RWPE2 (cell line): ENCODE measurements around the gene CTAGE15.
A peak's percentile ranks its signal among the peaks of the same experiment; 100 is the strongest.
"Not testable (repeated sequence)": the region's sequence is repeated elsewhere in the genome, so short reads cannot be mapped to it uniquely, and the experiment has no call there.

Source experiments
- ATAC-seq: fragments of 200-7000 bp; cut with Tn5 transposase; 3 replicates; pipeline ENCODE4 v1.9.1; 2021; ENCODE audit warnings: low read depth
- DNase-seq: peaks from one replicate; pipeline ENCODE4 v3.0.0-alpha.2; 2020; ENCODE audit warnings: low spot score
- H3K27ac ChIP-seq: fragments of 450-650 bp; 2 replicates; pipeline ENCODE4 v1.5.1; 2017; ENCODE audit warnings: mild to moderate bottlenecking; ENCODE audit not compliant: poor library complexity, severe bottlenecking
- H3K27me3 ChIP-seq: fragments of 250-450 bp; sonication (Bioruptor Pico); 2 replicates; pipeline ENCODE4 v1.5.1; 2021; ENCODE audit warnings: mild to moderate bottlenecking, moderate library complexity; ENCODE audit not compliant: insufficient read depth, poor library complexity, severe bottlenecking
- H3K36me3 ChIP-seq: fragments of 250-450 bp; sonication (Bioruptor Pico); 2 replicates; pipeline ENCODE4 v1.5.1; 2020; ENCODE audit warnings: low read depth, mild to moderate bottlenecking, moderate library complexity
- H3K4me1 ChIP-seq: fragments of 250-450 bp; sonication (Bioruptor Pico); 2 replicates; pipeline ENCODE4 v1.5.1; 2021; ENCODE audit warnings: mild to moderate bottlenecking, moderate library complexity; ENCODE audit not compliant: insufficient read depth, poor library complexity, severe bottlenecking
- H3K4me3 ChIP-seq: fragments of 250-450 bp; sonication (Bioruptor Pico); 2 replicates; pipeline ENCODE4 v1.5.1; 2021; ENCODE audit warnings: mild to moderate bottlenecking, moderate library complexity; ENCODE audit not compliant: severe bottlenecking
- H3K9me3 ChIP-seq: fragments of 250-450 bp; sonication (Bioruptor Pico); 2 replicates; pipeline ENCODE4 v1.5.1; 2021; ENCODE audit warnings: mild to moderate bottlenecking, moderate library complexity; ENCODE audit not compliant: severe bottlenecking

Gene CTAGE15

GRCh38 chr7:143571501-143571900 is at the start of gene CTAGE15:
TSS of gene CTAGE15 (plus strand) at chr7:143571801. CDS start at chr7:143571818, 17 bp downstream.
- H3K27me3 ChIP-seq, H3K27ac ChIP-seq, H3K9me3 ChIP-seq, DNase-seq, H3K36me3 ChIP-seq, H3K4me3 ChIP-seq, H3K4me1 ChIP-seq, ATAC-seq: not testable (repeated sequence)

GRCh38 chr7:143522309-143522916 is 49.2 kb upstream of the CTAGE15 start:
- H3K4me1 ChIP-seq, result peaks cover 15% of the 10 kb centered on the region
- DNase-seq, H3K4me3 ChIP-seq, H3K9me3 ChIP-seq, H3K27me3 ChIP-seq, H3K36me3 ChIP-seq, H3K27ac ChIP-seq: not testable (repeated sequence)
- ATAC-seq, result peak; percentile 97

- not testable (repeated sequence) for H3K36me3 ChIP-seq, H3K4me1 ChIP-seq, H3K27me3 ChIP-seq, H3K27ac ChIP-seq, ATAC-seq, H3K4me3 ChIP-seq, H3K9me3 ChIP-seq, DNase-seq
Measured at GRCh38 chr7:143531169-143531926, 40.3 kb upstream of the CTAGE15 start.

GRCh38 chr7:143531932-143532331 is 39.7 kb upstream of the CTAGE15 start:
- not testable (repeated sequence) for H3K27me3 ChIP-seq, H3K36me3 ChIP-seq, ATAC-seq, H3K4me3 ChIP-seq, H3K27ac ChIP-seq, H3K9me3 ChIP-seq, H3K4me1 ChIP-seq, DNase-seq

GRCh38 chr7:143533213-143533839 is 38.3 kb upstream of the CTAGE15 start:
- not testable (repeated sequence) for H3K4me1 ChIP-seq, H3K27ac ChIP-seq, H3K27me3 ChIP-seq, H3K4me3 ChIP-seq, H3K9me3 ChIP-seq, H3K36me3 ChIP-seq, DNase-seq
- ATAC-seq, result peak; percentile 97

GRCh38 chr7:143536443-143536842 is 35.2 kb upstream of the CTAGE15 start:
- H3K4me1 ChIP-seq, DNase-seq, H3K4me3 ChIP-seq, H3K9me3 ChIP-seq, ATAC-seq, H3K27me3 ChIP-seq, H3K27ac ChIP-seq, H3K36me3 ChIP-seq: not testable (repeated sequence)

- H3K4me1 ChIP-seq, H3K9me3 ChIP-seq, DNase-seq, ATAC-seq, H3K36me3 ChIP-seq, H3K4me3 ChIP-seq, H3K27ac ChIP-seq, H3K27me3 ChIP-seq: not testable (repeated sequence)
Measured at GRCh38 chr7:143543288-143544038, 28.1 kb upstream of the CTAGE15 start.

GRCh38 chr7:143555968-143556367 is 15.6 kb upstream of the CTAGE15 start:
- not testable (repeated sequence) for DNase-seq, H3K4me3 ChIP-seq, H3K9me3 ChIP-seq, H3K36me3 ChIP-seq, H3K27ac ChIP-seq, H3K27me3 ChIP-seq, ATAC-seq, H3K4me1 ChIP-seq

GRCh38 chr7:143563306-143563705 is 8.3 kb upstream of the CTAGE15 start:
- H3K4me3 ChIP-seq, H3K27ac ChIP-seq, H3K9me3 ChIP-seq, H3K27me3 ChIP-seq, H3K36me3 ChIP-seq, H3K4me1 ChIP-seq, DNase-seq: not testable (repeated sequence)
- ATAC-seq, result peak; percentile 87

- not testable (repeated sequence) for H3K4me3 ChIP-seq, H3K27me3 ChIP-seq, H3K4me1 ChIP-seq, H3K36me3 ChIP-seq, ATAC-seq, H3K9me3 ChIP-seq, H3K27ac ChIP-seq, DNase-seq
Measured at GRCh38 chr7:143566001-143566400, 5.6 kb upstream of the CTAGE15 start.

- H3K4me3 ChIP-seq, H3K36me3 ChIP-seq, H3K27me3 ChIP-seq, ATAC-seq, H3K27ac ChIP-seq, H3K4me1 ChIP-seq, H3K9me3 ChIP-seq, DNase-seq: not testable (repeated sequence)
Measured at GRCh38 chr7:143588183-143588582, 16.6 kb downstream of the CTAGE15 start.
